Hematopoietic multipotent progenitor cell treated with erythropoietin and hydrocortisone succinate and interleukin-3 and kit ligand, for 17 days (in vitro differentiated cells): ENCODE results near the gene HS2ST1.
A peak's percentile ranks its signal among the peaks of the same experiment; 100 is the strongest.
"Not testable (repeated sequence)": the region's sequence is repeated elsewhere in the genome, so short reads cannot be mapped to it uniquely, and the experiment has no call there.

Source experiments
- DNase-seq: peaks from one replicate; pipeline ENCODE4 v3.0.0-alpha.2; 2015; ENCODE audit warnings: low spot score

Gene HS2ST1

DNA sequence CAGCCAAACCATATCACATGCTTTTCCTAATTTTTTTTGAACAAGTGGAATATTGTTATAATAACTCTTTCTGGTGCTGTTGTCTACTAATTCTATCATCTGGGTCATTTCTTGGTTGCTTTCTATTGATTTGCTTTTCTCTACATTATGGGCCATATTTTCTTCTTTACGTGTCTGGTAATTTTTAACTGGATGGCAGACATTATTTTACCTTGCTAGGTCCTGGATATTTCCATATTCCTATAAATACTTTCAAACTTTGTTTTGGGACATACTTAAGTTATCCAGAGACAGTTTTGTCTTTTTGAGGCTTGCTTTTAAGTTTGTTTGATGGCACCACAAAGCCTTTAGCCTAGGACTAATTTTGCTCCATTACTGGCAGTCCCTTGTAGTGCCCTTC, 11.3 kb downstream of the HS2ST1 start:
- no peak for DNase-seq

DNA sequence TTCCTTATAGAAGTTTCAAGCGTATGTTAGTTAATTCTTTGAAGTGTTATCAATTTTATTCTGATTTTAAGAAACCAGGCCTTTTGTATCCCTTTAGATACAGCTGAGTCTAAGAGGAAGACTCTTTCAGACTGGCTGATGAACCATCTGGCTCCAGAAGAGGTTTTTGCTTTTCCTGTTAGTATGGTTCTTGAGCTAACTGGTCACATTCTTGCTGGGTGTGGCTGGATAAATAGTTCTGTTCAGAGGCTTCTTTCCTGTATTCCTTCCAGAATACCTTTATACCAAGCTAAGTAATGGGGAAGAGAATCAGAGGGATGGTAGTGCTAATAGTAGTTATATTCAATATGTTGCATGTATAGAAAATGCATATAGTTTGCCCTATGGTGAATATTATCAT, 12.4 kb downstream of the HS2ST1 start:
- no peak for DNase-seq

DNA sequence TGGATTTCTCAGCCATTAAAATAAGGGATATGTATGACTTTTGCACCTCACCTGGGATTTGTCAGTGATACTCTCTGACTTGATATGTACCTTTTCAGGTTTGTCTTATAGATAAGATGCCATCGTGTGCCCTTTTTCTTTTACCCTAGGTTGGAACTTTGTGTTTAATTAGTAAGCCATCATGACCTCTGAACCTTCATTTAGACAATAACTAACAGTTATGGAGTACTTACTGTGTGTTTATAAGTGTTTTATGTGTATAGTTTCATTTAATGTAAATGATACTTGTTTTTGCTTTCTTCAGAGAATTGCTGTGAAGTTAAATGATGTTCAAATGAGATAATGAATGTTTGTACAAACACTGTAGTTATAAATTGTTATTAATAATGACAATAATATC, 14.4 kb downstream of the HS2ST1 start:
- no peak for DNase-seq

DNA sequence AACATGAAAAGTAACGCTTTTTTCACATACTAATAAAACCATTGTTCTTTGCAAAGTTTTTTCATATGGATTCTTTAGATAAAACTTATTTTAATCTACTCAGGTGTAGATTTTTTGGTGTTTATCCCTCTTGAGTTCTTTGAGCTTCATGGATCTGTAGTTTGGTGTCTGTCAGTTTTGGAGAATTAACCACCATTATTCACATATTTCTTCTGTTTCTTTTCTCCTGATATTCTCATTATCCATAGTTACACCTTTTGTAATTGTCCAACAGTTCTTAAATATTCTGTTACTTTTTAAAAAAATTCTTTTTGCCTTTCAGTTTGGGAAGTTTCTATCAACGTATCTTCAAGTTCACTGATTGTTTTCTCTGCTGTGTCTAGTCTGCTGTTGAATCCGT, 18.6 kb downstream of the HS2ST1 start:
- DNase-seq: no peak

DNA sequence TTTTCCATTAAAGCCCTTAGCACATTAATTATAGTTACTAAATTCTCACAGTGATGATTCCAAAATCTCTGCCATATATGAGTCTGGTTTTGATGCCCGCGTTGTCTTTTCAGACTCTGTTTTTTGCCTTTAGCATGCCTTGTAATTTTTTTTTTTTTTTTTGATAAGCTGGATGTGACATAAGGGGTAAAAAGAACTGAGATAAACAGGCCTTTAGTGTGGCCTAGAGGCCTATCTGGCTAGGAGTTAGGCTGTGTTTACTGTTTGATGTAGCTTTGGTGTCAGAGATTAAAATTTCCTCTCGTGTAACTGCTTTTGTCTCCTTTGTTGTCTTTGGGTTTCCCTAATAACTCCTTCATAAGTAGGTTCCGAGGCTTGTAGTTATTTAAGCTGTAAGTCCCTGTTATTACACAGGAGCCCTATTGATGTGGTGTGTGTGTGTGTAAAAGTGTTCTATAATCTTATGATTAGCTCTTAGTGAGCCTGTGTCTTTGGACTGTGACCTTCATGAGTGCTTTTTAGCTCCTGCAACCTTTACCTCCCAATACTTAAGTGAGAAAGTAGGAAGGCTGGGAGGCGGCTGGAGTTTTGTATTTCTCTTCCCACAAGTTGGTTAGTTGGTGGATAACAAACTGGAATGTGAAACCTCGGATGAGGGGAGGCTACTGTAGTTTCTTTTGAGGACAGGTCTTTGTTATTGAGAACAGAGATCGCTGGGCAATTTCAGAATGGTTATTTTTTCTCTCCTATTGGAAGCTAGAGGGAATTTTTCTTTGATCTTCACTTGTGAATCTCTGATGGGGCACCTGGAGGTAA, 19.3 kb downstream of the HS2ST1 start:
- DNase-seq: peak; percentile 17

DNA sequence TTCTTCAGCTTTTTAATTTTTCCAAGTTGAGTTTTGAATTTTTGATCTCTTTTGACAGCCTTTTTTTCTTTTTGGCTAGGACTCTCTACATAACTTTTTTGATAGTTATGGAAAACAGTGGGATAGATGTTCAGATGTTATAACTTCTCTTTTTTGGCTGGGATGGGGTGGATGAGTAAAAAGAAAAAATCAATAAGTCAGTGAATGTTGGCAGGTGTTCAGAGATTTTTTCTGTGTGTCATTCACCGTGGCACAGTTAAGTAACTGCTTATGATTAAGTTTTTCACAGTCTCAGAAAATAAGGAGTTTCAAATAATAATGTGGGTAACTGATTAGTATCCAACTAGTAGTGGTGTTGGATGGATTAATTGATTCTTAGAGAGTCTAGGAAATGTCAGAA, 24.0 kb downstream of the HS2ST1 start:
- peak; percentile 36 for DNase-seq

DNA sequence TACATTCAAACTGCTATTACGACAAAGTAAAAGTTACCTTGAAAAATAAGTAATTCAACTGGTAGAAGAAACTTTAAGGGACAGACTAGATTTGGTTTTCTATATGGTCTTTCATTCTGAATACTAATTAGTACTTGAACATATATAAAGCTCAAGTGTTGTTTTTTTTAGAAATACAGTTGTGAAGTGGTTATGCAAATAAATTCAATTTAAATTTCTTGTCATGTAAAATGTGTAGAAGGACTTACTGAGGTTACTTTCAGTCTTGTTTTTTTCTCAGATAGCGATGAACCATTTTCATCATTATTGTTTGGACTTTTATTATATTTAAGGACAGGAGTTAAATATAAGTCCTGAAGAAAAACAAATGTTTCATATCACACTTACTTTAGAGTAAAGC, 24.4 kb downstream of the HS2ST1 start:
- no peak for DNase-seq

DNA sequence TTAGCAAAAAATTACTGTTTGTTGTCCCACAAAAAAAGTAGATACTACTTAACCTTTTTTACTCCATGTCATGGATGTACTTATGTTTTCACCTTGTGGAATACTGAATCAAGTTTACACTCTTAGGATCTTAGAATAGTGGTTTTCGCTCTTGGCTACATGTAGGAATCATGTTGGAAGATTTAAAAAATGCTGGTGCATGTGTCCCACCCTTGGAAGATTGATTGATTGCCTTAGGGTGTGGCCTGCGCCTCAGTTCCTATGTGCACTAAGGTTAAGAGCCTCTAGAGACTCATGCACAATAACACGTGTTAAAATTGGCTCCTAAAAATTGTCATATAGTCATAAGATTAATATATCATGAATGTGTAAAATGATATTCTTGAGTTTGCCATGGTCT, 25.0 kb downstream of the HS2ST1 start:
- DNase-seq: no peak

DNA sequence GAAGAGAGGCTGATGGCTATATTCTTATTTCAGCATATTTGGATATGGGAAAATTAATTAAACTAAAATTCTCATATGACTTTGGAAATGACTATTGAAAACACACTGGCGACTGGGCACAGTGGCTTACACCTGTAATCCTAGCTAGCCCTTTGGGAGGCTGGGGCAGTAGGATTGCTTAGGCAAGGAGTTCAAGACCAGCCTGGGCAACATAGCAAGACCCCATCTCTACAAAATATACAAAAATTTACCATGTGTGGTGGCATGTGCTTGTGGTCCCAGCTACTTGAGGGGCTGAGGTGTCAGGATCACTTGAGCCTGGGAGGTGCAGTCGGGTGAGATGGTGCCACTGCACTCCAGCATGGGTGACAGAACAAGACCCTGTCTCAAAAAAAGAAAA, 26.2 kb downstream of the HS2ST1 start:
- no peak for DNase-seq

DNA sequence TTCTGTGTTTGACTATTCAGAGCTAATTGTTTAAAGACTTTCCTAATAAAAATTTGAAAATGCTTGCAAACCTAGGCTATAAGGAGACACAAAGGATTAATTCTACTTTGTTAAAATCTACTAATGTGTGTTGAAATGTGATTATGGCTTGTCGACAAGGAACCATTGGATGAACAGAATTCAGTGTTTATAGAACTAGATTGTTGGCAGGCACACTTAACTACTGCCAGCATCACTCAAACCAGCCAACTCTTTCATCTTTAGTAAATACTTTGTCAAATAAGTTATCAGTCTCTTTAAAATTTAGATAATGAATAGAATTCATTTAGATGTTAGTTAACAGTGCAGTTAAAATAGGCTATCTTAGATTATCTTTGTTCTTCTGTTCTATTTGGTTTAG, 27.6 kb downstream of the HS2ST1 start:
- no peak for DNase-seq

DNA sequence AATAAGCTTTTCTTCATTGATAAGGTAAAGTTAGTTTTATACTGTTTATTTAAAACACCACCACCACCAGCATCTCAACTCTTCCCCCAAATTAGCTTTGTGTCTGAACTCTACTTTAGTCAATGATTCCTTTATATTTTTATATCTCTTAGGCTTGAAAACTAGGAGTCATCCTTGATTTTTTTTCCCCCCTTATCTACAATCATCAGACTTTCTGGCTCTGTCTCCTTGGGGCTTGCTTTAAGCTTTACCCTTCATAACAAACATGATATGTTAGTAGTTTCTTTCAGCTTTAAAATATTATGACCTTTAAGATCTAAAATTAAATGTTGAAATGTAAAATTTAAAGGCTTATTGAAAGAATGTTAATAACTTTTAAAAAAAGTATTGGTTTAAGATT, 28.3 kb downstream of the HS2ST1 start:
- DNase-seq: no peak

DNA sequence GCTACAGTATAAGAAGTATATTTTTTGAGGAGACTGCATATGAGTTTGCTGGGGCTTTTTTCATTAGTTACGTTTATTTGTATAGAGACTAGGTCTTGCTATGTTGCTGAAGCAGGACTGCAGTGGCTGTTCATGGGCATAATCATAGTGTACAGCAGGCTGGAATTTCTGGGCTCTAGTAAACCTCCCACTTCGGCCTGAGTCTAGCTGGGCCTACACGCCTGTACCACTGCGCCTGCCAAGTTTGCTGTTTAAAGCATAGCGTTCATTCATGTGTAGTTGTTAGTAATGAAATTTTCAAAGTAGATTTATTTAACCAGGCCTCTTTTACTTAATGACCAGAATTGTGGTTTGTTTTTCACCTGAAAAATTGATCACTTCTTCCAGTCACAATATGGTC, 33.8 kb downstream of the HS2ST1 start:
- DNase-seq: no peak

DNA sequence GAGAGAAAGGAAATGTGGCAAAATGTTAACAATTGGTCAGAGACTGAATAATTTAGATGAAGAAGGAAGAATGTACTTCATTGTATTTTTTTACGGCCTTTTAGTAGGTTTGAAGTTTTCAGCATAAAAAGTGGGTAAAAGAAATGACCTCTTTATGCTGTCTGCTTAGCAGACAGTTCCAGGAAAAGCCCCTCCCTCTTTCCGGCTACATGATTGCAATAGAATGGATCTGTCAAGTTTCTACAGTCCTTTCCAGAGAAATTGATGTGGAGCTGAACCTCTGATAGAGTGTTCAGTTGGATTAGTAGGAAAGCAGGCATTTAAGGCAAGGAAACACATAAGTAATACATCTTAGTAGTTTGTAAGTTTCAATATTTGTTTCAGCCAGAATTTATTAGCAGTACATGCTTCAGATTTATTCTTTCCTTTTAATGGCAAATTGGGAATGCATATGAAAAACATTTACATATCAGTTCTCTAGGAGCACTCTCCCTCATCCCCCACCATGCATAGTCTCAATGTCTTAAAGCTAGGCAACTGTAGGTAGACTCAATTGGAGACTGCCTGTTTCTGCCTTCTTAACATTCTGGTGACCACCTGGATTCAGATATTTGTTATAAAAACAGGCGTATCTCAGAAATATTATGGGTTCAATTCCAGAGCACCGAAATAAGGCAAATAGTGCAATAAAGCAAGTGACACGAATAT, 36.4 kb downstream of the HS2ST1 start:
- no peak for DNase-seq

DNA sequence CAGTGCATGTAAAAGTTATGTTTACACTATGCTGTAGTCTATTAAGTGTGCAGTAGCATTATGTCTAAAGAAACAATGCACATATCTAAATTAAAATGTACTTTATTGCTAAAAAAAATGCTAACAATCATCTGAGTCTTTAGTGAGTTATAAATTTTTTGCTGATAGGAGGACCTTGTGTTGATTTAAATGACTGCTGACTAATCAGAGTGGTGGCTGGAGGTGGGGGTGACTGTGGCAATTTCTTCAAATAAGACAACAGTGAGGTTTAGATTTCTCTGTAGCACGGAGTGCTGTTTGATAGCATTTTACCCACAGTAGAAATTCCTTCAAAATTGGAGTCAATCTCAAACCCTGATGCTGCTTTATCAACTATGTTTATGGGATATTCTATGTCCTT, 37.0 kb downstream of the HS2ST1 start:
- DNase-seq: no peak

DNA sequence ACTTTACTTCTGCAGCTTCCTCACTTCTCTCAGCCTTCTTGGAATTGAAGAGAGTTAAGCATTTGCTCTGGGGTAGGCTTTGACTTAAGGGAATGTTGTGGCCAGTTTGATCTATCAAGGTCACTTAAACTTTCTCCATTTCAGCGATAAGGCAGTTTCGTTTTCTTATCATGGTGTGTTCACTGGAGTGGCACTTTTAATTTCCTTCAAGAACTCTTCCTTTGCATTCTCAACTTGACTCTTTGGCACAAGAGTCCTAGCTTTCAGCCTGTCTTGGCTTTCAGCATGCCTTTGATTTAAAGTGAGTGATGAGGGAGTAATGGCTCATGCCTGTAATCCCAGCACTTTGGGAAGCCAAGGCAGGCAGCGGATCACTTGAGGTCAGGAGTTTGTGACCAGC, 38.7 kb downstream of the HS2ST1 start:
- DNase-seq: no peak

DNA sequence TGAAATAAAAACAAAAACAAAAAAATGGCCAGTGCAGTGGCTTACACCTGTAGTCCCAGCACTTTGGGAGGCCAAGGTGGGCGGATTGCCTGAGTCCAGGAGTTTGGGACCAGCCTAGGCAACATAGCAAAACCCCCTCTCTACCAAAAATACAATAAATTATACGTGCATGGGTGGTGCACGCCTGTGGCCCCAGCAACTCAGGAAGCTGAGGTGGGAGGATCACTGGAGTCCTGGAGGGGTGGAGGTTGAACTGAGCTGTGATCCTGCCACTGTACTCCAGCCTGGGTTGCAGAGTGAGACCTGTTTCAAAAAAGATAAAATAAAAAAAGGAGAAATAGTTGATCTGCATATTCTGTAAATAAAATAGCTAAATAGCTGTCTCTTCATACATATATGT, 41.2 kb downstream of the HS2ST1 start:
- no peak for DNase-seq

DNA sequence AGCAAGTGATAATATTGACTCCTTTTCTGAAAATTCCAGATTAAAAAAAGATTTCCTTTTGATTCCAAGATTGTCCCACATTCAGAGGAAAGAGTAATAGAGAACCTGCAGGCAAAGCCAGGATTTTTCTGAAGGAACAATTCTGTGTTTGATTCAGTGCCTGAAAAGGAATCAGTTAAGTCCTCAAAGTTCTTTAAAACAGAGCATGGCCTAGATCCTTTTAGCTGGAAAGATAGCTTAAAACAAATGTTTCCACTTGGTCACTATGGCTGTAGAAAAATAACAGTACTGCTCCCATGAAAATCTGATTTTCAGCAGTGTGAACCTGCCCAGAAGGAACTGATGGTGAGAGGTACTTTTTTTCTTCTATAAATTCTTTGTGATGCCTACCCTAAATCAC, 41.8 kb downstream of the HS2ST1 start:
- no peak for DNase-seq

DNA sequence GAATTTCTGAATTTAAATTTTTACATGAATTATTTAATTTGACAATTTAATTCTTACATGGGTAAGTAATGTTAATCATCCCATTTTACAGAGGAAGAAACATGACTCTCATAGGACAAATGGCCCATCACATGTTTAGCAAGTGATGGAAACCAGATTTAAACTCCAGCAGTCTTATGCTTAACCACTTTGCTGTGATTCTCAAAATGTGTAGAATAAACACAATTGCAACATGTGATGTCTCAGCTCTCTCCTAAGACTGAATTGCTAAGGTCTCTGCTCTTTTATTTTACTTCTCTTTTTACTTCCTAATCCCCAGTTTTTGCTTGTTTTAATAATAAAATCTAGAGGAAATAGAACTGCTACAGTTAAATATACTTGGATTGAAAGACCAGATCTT, 42.8 kb downstream of the HS2ST1 start:
- DNase-seq: no peak

DNA sequence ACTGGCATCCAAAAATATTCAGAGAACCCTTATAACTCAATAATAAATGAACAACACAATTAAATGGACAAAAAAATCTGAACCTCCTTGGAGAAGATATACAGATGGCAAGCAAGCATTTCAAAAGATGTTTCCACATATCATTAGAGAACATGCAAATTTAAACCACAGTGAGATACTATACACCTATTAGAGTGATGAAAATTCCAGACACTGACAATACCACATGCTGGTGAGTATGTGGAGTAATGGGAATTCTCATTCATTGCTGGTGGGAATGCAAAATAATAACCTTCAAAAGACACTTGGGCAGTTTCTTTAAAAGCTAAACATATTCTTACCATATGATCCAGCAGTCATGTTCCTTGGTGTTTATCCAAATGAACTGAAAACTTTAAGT, 46.1 kb downstream of the HS2ST1 start:
- no peak for DNase-seq

DNA sequence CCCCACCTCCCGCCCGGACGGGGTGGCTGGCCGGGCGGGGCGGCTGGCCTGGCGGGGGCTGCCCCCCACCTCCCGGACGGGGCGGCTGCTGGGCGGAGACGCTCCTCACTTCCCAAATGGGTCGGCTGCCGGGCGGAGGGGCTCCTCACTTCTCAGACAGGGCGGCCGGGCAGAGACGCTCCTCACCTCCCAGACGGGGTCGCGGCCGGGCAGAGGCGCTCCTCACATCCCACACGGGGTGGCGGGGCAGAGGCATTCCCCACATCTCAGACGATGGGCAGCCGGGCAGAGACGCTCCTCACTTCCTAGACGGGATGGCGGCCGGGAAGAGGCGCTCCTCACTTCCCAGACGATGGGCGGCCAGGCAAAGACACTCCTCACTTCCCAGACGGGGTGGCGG, 49.4 kb downstream of the HS2ST1 start:
- not testable (repeated sequence) for DNase-seq

DNA sequence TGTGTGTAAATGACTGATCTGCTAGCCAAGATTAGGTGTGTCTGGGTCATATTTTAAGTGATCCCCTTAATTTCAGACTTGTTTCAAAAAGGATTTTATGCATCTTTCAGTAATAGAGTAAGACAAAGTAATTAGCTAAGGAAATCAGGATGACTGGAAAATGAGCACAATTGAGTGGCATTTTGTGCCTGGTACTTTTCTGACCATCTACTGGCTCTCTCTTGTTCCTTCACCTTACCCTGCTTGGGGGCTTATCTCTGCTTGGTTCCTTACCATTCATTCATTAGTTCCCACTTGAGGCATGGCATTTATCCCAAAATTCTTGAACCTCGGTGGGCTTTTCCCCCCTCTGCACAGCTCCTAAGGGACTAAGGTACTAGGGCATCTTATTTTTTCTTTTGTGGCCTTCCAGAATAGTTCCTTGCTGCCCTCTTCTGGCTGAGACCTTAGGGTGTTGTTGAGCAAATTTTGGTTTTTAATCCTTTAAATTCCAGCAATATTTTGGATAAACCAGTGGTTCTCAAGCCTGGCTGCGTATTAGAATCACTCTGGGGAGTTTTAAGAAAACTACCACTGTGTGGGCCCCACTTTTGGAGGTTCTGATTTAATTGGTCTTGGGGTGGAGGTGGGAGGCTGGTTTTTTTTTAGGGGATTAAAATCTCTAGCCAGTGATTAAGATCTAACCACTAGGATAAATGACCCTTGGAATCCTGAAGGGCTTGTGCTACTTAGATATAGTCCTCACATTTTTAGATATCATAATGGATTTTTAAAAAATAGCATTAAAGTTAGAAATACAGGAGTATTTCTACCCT, 50.8 kb downstream of the HS2ST1 start:
- peak; percentile 56 for DNase-seq

DNA sequence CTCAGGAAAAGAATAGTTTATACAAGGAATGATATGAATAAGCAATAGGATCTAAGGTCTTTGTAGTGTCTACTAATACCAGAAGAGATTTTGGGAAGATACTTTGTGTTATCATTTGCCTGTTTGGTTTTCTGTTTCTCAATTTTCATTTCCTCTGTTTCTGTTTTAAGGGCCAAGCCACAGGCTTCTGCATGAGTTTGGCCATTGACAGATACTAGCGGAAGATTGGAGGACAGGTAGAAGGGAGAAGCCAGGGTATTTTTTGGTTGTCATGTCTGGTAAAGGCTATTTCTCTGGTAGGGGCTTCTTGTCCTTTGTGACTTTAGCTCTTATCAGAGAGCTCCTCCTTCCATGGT, 51.4 kb downstream of the HS2ST1 start:
- DNase-seq: no peak

DNA sequence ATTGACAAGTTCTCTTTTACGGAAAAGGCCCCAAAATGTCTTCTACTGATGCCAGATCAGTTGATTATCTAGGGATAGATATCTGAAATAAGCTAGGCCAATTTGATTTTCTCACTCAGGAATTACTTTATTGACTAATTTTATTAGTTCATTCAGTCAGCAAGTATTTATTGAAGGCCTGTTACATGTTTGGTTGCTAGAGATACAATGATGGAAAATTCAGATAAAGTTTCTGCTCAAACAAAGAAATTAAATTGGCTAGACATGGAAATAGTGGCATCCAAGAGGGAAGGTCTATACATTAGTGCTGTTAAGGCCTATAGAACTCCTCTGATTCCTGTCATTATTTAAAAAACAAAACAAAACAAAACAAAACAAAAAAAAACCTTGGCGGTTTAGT, 56.5 kb downstream of the HS2ST1 start:
- no peak for DNase-seq
